ENCODE measurements around the gene METTL22.

Gene METTL22

DNA sequence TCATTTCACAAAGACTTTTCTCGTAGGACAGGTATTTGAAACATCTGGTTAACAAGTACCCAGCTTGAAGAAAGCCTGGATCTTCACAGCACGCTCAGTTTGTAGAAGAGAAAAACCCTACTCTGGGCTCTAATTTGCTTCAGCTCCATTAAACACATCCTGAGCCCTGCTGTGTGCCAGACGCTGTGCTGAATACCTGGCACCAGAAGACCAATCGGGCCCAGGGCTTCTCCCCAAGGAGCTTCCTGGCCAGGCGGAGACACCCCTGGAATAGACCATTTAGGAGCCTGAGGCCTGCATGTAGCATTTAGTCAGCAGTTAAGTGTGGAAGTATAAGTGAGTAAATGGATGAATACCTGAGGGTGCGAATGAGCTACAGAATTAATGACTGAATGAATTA, 44.0 kb downstream of the METTL22 start:
- DNase-seq (ENCODE audit: low read depth in 2 of 2), result no peak

DNA sequence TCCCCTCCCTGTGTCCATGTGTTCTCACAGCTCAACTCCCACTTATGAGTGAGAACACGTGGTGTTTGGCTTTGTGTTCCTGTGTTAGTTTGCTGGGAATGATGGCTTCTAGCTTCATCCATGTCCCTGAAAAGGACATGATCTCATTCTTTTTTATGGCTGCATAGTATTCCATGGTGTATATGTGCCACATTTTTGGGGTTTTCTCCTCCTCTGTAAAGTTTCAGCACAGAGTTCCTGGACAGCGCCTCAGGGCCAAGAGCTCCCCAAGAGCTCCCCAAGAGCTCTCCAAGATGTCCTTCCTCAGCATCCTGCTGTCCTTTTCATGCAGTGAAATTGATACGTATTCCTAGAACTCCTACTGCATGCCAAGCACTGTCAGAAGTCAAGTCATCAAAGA, 46.0 kb downstream of the METTL22 start:
- DNase-seq (ENCODE audit: low read depth in 2 of 2), result no peak

DNA sequence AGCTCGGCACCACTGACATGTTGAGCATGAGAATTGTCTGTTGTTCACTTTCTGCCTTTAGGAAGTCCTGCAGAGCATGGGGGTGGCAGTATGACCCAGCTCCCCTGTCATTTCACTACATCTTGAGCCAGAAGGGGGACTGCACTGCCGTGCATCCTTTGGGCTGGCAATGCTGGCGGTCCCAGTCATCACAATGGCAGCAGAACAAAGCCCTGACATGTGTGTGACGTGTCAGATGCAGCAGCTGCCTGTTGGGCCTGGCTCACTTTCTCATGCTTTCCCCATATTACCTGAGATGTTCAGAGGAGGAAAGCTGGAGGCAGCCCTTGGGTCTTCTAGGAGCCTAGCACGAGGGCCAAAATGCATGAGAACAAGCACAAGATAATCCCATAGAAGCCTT, 46.6 kb downstream of the METTL22 start:
- no peak for DNase-seq (ENCODE audit: low read depth in 2 of 2)

DNA sequence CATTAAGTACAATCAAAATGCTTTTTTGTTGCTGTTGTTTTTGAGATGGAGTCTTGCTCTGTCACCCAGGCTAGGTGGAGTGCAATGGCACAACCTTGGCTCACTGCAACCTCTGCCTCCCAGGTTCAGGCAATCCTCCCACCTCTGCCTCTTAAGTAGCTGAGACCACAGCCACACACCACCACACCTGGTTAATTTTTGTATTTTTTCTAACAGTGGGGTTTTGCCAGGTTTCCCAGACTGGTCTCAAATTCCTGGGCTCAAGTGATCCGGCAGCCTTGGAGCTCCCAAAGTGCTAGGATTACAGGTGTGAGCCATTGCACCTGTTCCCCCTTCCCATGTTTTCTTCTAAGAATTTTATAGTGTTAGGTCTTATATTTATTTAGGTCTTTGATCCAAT, 48.0 kb downstream of the METTL22 start:
- no peak for DNase-seq (ENCODE audit: low read depth in 2 of 2)

DNA sequence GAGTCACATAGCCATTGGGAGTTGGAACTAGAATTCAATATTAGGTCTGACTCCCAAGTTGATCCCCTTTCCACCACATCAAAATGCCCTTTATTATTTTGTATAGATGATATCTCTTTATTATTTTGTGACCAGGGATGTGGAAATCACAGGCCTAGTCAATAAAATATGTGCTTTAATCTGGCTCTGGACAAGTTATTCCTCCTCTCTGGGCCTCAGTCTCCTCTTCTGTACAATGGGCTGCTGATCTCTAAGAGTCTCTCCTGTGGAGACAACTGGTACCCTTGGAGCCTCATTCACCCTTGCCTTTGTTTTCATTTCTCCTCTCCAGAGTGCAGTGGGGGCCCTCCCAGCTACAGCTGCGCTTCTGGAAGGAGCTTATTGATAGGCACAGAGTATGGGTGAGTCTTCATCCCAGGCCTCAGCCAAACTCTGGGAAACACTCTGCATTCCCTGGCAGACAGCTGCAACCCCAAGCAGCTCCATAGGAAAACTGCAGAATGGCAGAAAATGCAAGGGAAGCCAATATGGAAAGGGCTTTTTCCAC, 48.6 kb downstream of the METTL22 start:
- DNase-seq (ENCODE audit: low read depth in 2 of 2), result no peak

DNA sequence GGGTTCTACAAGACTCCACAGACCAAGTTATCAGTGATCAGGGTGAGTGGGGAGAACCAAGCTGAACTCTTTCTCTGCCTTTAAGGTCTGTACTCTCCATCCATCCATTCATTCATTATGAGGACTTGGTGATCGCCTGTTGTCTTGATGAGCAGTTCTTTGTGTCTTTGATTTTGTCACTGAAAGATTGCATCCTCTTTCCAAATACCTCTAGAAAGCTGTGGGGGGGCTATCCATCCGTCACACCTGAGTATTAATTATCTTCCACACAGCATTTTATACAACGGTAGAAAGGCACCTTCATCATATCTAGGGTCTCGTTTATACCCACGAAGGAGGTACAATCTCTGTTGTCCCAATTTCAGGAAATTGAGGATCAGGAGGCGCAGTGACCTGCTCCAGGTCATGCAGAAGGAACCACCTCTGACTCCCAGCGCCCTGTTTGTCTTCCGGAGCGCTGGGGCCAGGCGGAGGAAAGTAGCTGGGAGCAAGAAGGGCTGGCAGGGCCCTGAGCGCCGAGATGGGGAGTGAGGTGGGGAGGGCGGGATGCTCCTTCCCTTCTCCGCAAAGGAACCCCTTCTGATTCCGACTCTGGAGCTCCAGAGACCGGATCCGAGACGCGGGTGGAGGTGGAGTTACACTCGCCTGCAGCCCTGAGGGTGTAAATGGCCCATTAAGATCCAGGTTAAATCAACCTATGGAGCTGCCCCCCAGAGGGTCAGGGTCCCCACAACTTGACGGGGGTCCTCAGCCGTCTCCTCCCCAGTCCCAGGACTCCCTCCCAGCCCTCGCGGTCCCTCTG, 52.3 kb downstream of the METTL22 start:
- DNase-seq (ENCODE audit: low read depth in 2 of 2), result no peak

DNA sequence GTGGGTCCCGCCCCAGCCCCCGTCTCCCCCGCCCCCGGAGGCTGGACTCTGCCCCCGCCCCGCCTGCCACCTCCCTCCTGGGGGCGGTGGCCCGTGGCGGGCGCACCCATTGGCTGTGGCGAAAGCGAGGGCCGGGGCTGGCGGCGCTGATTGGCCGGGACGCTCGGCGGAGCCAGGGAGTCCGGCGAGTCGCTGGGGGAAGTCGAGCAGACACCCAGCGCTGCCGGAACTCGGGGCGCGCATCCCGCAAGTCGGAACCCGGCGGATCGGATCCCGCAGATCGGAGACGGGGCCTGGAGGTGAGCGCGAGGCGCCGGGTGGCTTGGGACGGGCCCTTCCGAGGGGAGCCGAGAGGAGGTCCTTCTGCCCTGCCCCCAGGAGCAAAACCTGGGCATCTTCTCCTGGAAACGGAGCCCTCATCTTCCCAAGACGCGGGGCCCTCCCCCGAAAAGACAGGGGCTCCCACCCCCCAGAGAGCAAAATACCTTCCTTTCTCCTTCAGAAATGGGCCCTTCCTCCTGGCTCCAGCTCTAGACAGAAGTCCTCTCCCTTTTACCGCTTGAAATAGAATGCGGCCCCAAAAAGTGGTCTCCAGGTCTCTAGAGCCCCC, 53.0 kb downstream of the METTL22 start, which contains the start of gene ABAT:
TSS of gene ABAT (plus strand) at position 205 of the 610 bp plus-strand sequence. CDS start 61,123 bp downstream, outside the sequence.
- DNase-seq (ENCODE audit: low read depth in 2 of 2), result peak; percentile 66 to 69

DNA sequence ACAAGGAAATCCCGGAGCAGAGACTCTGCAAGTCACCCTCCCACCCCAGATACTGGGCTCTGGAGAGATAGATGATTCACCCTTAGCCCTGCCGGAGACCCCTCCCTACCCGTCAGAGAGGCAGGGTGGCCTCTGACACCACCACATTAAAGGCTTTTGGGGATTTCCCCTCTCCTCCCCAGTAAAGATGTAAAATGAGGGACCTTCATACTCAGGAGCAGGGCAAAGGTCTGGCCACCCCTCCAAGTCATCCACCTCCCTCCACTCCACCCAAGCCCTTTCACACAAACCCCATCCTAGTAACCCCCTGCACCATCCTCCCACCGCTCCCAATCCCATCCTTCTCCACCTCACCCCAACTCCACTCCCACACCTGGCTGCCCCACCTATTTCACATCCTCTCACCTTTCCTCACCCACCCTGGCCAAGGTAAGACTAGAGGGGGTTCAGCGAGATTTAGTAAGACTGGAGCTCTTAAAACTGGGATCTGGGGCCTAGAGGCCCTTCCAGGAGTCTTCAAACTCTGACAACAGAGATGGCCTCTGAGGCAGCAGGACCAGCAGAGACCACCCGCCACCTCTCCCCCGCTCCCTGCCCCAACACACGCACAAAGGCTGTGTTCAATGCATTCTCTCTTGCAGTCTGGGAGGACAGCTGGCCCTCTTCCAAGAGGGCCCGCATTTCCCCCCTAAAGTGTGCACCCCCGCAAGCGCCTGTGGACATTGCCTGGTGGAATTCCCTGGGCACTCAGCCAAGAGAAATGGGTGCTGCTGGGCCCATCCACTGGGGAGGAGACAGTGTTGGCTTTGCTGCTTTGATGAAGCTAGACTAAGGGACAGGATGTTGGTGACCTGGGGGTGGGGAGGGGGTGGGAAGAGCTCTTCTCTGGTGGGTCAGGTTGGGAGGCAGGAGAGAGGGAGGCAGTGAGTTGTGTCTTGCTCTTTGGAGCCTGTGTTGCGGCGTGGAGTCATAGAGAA, 54.0 kb downstream of the METTL22 start:
- DNase-seq (ENCODE audit: low read depth in 2 of 2), result peak; percentile 38 to 50

DNA sequence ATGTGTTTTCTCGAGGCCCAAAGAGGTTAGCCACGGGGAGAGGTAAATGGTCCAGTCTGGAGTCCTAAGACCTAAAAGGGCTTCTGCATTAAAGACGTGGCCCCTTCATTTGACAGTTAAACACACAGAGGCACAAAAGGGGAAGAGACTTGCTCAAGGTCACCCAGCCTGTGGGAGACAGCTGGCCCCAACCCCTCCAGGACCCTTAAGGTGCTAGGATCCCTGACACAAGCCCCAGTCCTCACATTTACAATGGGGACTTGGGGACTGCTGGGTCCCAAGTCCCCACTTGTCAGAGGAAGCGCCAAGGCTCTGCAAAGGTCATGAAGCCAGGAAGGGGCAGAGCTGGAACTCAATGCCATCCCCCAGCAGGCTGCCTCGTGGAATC, 54.7 kb downstream of the METTL22 start:
- DNase-seq (ENCODE audit: low read depth in 2 of 2), result no peak

DNA sequence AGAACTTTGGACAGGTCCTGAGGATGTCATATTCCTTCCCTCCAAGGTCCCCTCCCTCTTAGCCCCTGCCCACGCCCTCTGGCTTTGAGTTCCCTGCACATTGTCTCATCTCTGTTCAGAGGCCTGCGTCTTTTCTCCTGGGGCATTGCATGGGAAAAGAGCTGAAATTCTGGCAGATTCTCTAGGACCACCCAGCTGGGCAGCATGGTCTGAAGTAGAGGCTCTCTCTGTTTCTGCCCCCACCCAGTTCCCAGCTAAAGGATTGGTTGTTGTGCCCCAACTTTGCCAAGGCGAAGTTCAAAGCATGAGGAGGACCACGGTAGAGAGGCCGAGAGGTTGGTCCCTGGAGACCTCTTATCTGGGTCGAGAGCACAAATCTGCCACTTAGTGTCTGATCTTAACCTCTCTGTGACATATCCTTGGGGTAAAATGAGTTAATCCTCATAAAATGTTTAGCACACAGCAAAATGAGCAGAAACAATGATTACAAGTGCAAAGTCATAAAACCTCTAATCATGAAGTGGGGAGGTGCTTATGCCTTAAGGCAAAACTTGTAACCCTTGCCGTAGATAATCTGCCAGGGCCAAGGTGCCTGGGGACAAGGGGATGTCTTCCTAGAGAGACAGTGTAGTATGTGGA, 55.4 kb downstream of the METTL22 start:
- no peak for DNase-seq (ENCODE audit: low read depth in 2 of 2)

DNA sequence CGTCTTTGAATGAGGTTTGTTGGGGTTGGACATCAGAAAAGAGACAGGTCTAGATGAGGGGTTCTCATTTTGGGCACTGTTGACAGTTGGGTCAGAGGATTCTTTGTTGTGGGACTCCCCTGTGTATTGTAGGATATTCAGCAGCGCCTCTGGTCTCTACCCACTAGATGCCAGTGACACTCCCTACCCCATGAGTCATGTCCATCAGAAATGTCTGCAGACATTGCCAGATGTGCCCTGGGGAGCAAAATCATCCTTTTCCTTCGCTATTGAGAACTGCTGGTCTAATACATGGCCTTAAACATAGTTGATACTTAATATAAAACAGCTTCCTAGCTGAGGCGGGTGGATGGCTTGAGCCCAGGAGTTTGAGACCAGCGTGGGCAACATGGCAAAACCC, 56.0 kb downstream of the METTL22 start:
- no peak for DNase-seq (ENCODE audit: low read depth in 2 of 2)

DNA sequence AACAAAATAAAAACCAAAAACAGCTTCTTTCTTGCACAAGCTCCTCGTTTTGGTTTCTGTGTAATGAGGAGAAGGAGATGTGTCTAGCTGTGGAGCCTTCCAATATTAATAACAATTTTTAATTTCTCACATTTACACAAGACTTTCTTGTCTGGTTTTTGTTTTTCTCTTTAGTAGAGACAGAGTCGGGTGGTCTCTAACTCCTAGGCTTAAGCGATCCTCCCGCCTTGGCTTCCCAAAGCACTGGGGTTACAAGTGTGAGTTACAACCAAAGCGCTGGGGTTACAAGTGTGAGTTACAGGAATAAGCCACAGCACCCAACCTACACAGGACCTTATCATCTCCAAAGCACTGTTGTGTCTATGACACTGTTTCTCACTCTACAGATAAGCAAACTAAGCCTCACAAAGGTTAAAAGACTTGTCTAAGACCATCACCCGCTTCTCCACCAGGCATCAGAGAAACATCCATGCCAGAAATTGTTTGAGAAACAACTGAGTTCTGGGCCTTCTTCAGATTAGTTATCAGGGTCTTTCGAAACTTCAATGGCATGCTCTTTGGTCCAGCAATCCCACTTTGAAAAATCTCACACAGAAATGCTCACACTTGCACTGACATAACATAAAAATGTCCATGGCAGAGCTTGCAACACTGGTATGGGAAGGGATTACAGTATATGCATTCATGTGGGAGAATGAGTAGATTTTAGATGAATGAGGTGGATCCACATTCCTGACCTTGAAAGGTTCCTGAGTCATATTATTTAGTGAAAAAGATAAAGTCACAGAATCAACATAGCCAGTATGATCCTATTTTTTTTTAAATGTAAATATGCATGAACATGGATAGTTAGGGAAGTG, 56.8 kb downstream of the METTL22 start:
- DNase-seq (ENCODE audit: low read depth in 2 of 2), result no peak

DNA sequence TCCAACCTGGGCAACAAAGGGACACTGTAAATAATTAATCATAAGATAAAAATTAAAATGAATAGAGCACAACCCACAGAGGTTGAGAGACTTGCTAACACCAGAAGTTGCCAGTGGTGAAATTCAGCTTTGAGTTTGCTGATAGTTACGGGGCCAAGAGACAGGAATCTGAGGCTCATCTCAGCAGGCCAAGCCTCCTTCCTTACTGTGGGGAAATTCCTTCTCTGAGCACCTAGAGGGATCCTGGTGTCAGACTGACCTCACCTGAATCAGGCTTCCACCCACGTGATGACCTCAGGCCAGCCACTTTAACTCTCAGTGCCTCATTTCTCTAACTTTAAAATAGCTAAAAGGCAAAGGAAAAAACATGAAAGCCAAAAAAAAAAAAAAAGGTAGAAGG, 57.7 kb downstream of the METTL22 start:
- no peak for DNase-seq (ENCODE audit: low read depth in 2 of 2)

DNA sequence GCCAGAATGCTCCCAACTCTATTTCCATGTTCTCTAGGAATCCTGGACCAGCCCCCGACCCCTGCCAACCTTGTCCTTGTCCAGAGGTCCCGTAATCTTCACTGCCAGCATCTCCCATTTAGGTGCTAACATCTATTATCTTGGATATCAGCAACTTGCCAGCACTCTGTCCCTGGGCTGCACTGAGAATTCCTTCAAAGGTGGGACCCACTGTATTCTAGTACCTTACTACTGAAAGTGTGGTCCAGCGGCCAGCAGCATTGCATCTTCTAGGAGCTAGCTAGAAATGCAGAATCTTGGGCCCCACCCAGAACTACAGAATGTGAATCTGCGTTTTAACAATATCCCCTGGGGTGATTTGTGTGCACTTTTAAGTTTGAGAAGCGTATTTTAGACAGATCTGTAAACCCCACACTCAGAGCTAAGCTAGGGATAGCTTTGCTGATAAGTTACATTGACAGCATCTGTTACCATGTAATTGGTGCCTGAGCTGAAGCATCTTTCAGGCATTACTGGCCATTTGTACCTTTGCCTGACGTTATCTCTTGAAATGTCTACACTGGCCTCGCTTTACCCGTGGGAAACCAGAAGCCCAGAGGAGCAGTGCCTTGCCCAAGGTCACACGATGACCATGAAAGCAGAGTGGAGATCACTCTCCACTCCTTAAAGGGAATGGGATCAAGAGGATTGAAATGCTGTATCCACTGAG, 61.2 kb downstream of the METTL22 start:
- no peak for DNase-seq (ENCODE audit: low read depth in 2 of 2)

DNA sequence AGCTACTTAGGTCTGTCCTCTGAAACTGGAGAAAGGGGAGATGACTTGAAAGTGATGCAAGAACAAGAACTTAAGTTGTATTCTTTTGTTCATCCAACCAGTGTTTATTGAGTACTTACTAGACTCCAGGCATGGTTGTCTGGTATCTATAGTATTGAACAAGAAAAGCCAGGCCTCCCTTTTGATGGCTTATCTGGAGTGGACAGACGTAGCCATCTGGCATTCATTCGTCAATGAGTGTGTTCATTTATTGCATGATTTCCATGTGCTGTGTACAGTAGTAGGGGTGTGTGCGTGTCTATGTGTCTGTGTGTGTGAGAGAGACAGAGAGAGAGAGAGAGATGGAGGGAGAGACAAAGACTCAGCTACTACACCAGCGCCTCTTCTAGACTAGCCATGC, 62.1 kb downstream of the METTL22 start:
- no peak for DNase-seq (ENCODE audit: low read depth in 2 of 2)

DNA sequence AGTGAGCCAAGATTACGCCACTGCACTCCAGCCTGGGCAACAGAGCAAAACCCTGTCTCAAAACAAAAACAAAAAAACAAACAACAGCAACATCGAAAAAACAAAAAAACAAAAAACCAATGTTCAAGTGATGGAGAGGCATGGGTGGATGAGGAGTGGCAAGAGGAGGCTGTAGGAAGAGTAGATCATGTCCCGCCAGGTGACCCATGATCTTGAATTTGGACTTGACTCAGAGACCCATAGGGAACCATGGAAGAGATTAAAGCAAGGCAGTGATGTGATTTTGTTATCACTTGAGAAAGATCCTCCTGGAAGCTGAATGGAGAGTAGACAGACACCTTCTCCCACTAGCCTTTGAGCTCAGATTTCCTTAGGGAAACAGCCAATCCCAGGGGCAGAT, 64.1 kb downstream of the METTL22 start:
- DNase-seq (ENCODE audit: low read depth in 2 of 2), result no peak

DNA sequence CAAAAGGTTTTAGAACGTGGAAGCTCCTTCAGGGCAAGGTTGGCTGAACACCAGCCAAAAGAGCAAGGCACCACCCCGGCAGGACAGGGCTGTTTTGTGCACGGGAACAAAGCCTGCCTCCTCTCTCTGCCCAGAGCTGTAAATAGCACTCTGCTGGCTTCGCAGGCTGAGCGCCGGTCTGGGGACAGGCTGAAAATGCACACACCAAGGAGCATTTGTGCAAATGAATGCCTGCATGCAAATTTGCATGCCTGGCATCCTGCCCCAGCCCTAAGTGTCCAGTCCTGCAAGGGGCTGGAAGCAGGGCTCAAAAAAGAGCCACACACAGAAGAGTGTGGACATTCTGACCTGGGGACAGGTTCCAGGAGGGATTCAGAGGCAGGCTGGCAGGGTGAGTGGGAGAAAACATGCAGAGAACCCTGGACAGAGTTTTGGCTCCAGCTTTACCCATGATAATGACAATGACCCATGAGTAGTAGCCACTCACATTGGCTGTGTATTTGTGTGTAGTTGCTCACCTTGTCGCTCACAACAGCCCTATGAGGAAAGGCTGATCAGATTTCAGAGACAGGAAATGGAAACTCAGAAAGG, 64.6 kb downstream of the METTL22 start:
- no peak for DNase-seq (ENCODE audit: low read depth in 2 of 2)

DNA sequence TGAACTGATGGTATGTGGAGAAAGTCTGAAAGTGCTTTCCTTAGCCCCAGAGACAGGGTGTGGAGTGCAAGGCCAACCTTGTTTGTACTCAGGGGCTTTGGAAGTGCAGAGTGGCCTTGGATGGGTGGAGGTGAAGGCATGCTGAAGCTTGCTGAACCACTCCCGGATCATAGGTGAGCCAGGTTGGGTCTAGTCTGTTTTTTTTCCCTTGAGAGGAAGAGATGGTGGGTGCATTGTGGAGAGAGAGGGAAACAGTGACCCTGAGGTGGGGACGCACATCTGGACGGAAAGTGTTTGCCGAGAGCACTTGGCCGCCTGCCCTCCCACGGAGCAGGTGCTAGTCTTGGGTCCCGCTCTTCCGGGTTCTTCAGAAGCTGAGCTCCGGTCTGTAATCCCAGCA, 65.4 kb downstream of the METTL22 start:
- DNase-seq (ENCODE audit: low read depth in 2 of 2), result no peak

DNA sequence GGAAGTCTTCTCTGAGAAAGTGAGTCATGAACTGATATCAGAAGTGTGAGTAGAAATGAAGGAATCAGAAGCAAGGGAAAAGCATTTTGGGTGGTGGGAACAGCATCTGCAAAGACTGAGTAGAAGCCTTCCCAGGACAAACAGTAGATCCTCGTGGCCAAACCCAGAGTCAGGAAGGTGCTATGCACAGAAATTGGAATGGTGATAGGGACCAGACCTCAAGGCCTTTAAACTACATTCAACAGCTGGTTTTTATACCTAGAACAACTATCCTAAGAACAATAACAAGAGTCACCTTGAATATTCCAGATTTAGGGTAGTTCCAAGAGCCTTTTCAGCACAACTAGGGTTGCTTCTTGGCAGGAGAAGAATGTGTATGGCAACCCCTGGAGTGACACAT, 68.2 kb downstream of the METTL22 start:
- no peak for DNase-seq (ENCODE audit: low read depth in 2 of 2)

DNA sequence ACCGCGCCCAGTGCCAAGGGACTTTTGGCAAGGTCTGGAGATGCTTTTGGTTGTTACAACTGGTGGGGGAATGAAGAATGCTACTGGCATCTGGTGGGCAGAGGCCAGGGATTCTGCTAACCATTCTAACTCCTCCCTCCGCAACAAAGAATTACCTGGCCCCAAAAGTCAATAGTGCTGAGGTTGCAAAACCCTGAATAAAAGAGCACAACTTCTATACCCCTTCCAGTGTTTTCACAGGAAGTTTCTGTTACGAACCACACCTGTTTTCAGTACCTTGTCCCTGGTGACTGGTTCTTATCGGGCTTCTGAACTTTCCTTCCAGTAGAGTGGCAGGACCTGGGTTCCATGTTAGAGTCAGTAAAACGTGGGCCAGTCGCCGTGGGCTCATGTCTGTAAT, 70.2 kb downstream of the METTL22 start:
- DNase-seq (ENCODE audit: low read depth in 2 of 2), result no peak
